Measurements from ENCODE around the gene DIS3L2.

DIS3L2 gene

DNA sequence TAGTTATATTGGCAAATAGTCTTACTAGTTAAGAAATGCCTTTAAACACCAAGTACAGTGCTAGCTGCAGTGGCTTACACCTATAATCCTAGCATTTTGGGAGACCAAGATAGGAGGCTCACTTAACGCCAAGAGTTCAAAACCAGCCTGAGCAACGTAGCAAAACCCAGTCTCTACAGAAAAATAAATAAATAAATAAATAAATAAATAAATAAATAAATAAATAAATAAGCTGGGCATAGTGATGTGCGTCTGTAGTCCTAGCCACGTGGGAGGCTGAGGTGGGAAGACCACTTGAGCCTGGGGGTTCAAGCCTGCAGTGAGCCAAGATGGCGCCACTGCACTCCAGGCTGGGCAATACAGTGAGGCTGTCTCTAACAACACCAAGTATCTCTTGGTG lies 258.4 kb downstream of the DIS3L2 start:
- Histone ChIP-seq H3K4me1 (ENCODE audit: control insufficient read depth in 1 of 2, insufficient read depth in 2 of 2, low read length in 2 of 2) (no peaks in the 10 kb centered on the region), H3K4me3 (ENCODE audit: low read depth in 1 of 2, low read length in 2 of 2) (no peak overlapping the region), H3K27me3 (ENCODE audit: low read depth, low read length) (no peaks in the 10 kb centered on the region), H3K36me3 (ENCODE audit: control insufficient read depth in 1 of 2, insufficient read depth in 2 of 2, low read length in 2 of 2) (peaks cover 5 to 8% of the 10 kb centered on the region in 2 donors), H3K9me3 (ENCODE audit: control insufficient read depth in 1 of 2, low read length in 2 of 2) (no peaks in the 10 kb centered on the region), H3K27ac (ENCODE audit: low read length) (no peak overlapping the region)

DNA sequence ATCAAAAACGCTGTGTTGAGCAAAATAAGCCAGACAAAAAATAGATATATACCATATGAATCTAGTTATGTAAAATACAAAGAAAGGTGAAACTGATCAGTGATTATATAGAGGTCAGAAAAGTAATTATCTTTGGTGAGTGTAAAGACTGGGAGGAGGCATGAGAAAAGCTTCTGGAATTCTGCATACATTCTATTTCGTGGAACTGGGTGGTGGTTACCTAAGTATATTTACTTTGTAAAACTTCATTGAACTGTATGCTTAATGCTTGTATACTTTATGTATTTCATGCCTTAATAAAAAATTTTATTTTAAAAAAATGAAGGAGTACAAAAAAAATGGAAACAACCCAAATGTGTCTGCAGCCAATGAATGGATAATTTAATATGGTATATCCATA lies 263.9 kb downstream of the DIS3L2 start:
- Histone ChIP-seq H3K4me1 (ENCODE audit: control insufficient read depth in 1 of 2, insufficient read depth in 2 of 2, low read length in 2 of 2) (no peaks in the 10 kb centered on the region), H3K27me3 (ENCODE audit: low read depth, low read length) (no peaks in the 10 kb centered on the region), H3K4me3 (ENCODE audit: low read depth in 1 of 2, low read length in 2 of 2) (no peak overlapping the region), H3K36me3 (ENCODE audit: control insufficient read depth in 1 of 2, insufficient read depth in 2 of 2, low read length in 2 of 2) (peaks cover 0 to 8% of the 10 kb centered on the region in 2 donors), H3K9me3 (ENCODE audit: control insufficient read depth in 1 of 2, low read length in 2 of 2) (no peaks in the 10 kb centered on the region), H3K27ac (ENCODE audit: low read length) (no peak overlapping the region)

DNA sequence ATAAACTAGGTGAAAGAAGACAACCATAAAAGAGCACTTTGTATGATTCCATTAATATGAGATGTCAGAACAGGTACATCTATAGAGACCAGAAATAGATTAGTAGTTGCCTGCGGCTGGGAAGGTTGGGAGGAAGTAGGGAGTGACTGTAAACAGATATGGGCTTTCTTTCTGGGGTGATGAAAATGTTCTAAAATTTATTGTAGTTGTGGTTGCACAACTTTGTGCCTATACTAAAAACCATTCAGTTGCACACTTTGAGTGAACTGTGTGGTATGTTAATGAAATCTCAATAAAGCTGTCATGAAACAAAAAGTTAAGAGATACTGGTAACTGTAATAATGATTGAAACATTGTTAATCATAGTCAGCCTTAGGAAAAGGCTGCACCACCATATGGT lies 264.4 kb downstream of the DIS3L2 start:
- Histone ChIP-seq H3K36me3 (ENCODE audit: control insufficient read depth in 1 of 2, insufficient read depth in 2 of 2, low read length in 2 of 2) (peaks cover 0 to 8% of the 10 kb centered on the region in 2 donors), H3K27me3 (ENCODE audit: low read depth, low read length) (no peaks in the 10 kb centered on the region), H3K4me3 (ENCODE audit: low read depth in 1 of 2, low read length in 2 of 2) (no peak overlapping the region), H3K9me3 (ENCODE audit: control insufficient read depth in 1 of 2, low read length in 2 of 2) (no peaks in the 10 kb centered on the region), H3K27ac (ENCODE audit: low read length) (no peak overlapping the region), H3K4me1 (ENCODE audit: control insufficient read depth in 1 of 2, insufficient read depth in 2 of 2, low read length in 2 of 2) (no peaks in the 10 kb centered on the region)

DNA sequence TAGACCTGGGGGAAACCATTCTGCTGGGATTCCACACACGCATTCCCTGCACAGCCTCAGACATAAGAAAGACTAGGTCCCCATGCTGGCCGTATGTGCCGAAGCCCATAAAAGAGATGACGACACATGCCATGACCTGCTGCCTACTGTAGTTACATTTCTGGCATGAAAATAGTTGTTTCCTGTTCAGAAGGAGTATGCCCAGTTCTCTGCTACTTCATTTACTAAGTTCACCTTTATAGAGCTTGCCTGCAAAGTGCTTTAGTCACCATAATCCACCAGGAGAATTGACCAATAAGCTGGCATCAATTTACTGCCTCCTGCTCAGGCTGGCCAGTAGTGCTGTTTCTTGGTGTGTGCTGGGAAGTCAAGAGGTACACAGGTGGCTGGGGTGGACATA lies 266.8 kb downstream of the DIS3L2 start:
- Histone ChIP-seq H3K9me3 (ENCODE audit: control insufficient read depth in 1 of 2, low read length in 2 of 2) (no peaks in the 10 kb centered on the region), H3K4me3 (ENCODE audit: low read depth in 1 of 2, low read length in 2 of 2) (no peak overlapping the region), H3K27ac (ENCODE audit: low read length) (no peak overlapping the region)

DNA sequence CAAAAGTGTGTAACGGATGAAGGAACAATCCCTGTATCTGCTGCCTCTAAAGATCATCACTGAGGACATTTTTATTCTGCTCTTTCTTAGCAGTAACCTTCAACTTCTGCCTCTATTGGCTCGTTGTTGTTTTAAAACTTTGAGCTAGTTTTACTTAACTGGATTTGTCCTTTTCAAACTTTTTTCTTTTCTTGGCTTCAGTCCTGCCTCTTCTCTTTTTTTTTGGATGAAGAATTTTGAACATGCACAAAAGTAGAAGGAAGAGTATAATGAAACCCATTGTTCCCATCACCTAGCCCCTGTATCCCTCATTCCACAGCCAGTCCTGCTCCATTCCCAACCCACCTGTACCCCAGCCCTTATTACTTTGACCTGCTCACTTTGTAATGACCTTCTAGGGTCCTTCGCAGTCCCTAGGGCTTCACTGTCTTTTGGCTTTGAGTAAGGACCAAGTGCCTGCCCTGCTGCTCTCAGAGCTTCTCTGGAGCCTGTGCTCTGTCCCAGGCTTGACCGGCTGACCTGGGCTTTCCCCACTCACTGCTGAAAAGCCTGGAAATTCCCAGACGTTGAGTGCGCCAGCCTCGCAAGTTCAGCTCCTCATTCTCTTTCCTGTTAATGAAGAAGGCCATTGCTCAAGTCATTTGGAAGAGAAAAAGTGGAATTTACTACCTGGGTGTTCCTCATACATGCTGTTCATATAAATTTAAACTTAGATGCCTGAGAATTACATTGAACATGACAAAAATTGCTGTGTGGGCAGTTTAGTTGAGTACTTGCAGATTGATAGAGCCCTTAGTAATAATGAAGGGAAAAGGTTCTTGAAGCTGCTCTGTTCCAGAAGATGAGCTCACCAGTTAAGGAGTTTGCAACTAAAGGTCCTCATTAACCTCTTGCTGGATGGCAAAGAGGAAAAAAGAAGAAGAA lies 267.7 kb downstream of the DIS3L2 start:
- no peaks in the 10 kb centered on the region for H3K4me1 ChIP-seq (ENCODE audit: control insufficient read depth in 1 of 2, insufficient read depth in 2 of 2, low read length in 2 of 2)
- H3K27me3 ChIP-seq (ENCODE audit: low read depth, low read length) = no peaks in the 10 kb centered on the region
- no peak overlapping the region for H3K27ac ChIP-seq (ENCODE audit: low read length)
- no peaks in the 10 kb centered on the region for H3K9me3 ChIP-seq (ENCODE audit: control insufficient read depth in 1 of 2, low read length in 2 of 2)
- H3K4me3 ChIP-seq (ENCODE audit: low read depth in 1 of 2, low read length in 2 of 2) = no peak overlapping the region
- no peaks in the 10 kb centered on the region for H3K36me3 ChIP-seq (ENCODE audit: control insufficient read depth in 1 of 2, insufficient read depth in 2 of 2, low read length in 2 of 2)

More for the DNA sequence above, 266.8 kb downstream of the DIS3L2 start:
- Histone ChIP-seq H3K4me1 (ENCODE audit: control insufficient read depth in 1 of 2, insufficient read depth in 2 of 2, low read length in 2 of 2) (no peaks in the 10 kb centered on the region), H3K36me3 (ENCODE audit: control insufficient read depth in 1 of 2, insufficient read depth in 2 of 2, low read length in 2 of 2) (no peaks in the 10 kb centered on the region), H3K27me3 (ENCODE audit: low read depth, low read length) (no peaks in the 10 kb centered on the region)

DNA sequence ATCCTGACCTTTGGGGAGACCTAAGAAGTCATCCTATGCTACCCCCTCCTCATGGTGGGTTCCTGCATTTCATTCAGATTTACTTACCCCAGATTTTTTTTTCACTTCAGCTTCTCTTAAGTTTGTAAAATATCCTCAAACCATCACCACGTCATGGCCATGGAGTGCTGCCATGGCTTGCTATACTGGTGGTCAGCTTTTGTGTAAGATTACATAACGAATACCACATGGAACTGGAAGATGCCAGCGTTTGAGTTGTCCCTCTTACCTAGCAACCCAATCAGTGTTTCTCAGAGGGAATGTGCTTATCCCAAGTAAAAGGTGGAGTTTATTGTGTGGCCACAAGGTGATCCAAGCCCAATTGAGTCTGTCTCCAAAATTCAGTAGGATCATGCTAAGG lies 268.4 kb downstream of the DIS3L2 start:
- no peaks in the 10 kb centered on the region for H3K27me3 ChIP-seq (ENCODE audit: low read depth, low read length)
- H3K4me3 ChIP-seq (ENCODE audit: low read depth in 1 of 2, low read length in 2 of 2) = no peak overlapping the region
- H3K4me1 ChIP-seq (ENCODE audit: control insufficient read depth in 1 of 2, insufficient read depth in 2 of 2, low read length in 2 of 2) = no peaks in the 10 kb centered on the region
- no peaks in the 10 kb centered on the region for H3K36me3 ChIP-seq (ENCODE audit: control insufficient read depth in 1 of 2, insufficient read depth in 2 of 2, low read length in 2 of 2)
- no peaks in the 10 kb centered on the region for H3K9me3 ChIP-seq (ENCODE audit: control insufficient read depth in 1 of 2, low read length in 2 of 2)
- no peak overlapping the region for H3K27ac ChIP-seq (ENCODE audit: low read length)

DNA sequence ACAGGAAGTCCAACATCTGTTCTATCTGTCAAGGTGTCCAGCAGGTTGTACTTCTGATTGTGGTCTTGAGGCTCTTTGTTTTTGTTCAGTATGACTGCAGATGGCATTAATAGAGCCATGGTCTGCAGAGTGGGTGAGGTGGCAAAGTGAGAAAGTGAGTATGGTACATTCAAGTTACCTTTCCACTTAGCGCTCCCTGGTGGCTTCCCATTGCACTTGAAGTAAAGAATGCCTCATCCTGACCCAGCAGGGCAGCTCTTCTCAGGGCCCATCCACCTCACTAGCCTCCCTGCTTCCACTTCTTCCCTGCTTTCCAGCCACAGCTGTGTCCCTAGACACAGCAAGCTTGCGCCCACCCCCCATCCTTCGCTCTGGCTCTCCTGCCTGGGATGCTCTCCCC lies 269.0 kb downstream of the DIS3L2 start:
- no peaks in the 10 kb centered on the region for H3K27me3 ChIP-seq (ENCODE audit: low read depth, low read length)
- no peak overlapping the region for H3K4me3 ChIP-seq (ENCODE audit: low read depth in 1 of 2, low read length in 2 of 2)
- no peaks in the 10 kb centered on the region for H3K36me3 ChIP-seq (ENCODE audit: control insufficient read depth in 1 of 2, insufficient read depth in 2 of 2, low read length in 2 of 2)
- H3K4me1 ChIP-seq (ENCODE audit: control insufficient read depth in 1 of 2, insufficient read depth in 2 of 2, low read length in 2 of 2) = no peaks in the 10 kb centered on the region
- no peaks in the 10 kb centered on the region for H3K9me3 ChIP-seq (ENCODE audit: control insufficient read depth in 1 of 2, low read length in 2 of 2)
- no peak overlapping the region for H3K27ac ChIP-seq (ENCODE audit: low read length)

DNA sequence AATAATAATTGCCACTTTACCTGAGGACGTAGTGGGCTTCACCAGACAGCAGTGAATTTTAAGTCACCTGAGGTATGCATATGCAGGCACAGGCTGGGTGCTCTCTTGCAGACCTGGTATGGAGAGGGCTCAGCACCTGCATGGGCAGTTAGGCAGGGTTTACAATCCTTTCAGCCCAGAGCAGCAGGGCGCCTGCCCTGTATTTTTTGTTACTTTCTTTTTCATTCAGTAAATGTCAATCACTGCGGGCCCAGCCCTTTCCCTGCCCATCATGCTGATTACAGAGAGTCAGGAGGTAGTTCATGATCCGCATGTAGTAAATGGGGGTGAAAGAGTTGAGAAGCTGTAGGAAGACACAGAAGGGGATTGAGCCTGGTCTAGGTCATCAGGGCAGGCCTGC lies 270.0 kb downstream of the DIS3L2 start:
- Histone ChIP-seq H3K4me1 (ENCODE audit: control insufficient read depth in 1 of 2, insufficient read depth in 2 of 2, low read length in 2 of 2) (no peaks in the 10 kb centered on the region), H3K4me3 (ENCODE audit: low read depth in 1 of 2, low read length in 2 of 2) (no peak overlapping the region), H3K36me3 (ENCODE audit: control insufficient read depth in 1 of 2, insufficient read depth in 2 of 2, low read length in 2 of 2) (no peaks in the 10 kb centered on the region), H3K27ac (ENCODE audit: low read length) (no peak overlapping the region), H3K27me3 (ENCODE audit: low read depth, low read length) (no peaks in the 10 kb centered on the region), H3K9me3 (ENCODE audit: control insufficient read depth in 1 of 2, low read length in 2 of 2) (no peaks in the 10 kb centered on the region)

DNA sequence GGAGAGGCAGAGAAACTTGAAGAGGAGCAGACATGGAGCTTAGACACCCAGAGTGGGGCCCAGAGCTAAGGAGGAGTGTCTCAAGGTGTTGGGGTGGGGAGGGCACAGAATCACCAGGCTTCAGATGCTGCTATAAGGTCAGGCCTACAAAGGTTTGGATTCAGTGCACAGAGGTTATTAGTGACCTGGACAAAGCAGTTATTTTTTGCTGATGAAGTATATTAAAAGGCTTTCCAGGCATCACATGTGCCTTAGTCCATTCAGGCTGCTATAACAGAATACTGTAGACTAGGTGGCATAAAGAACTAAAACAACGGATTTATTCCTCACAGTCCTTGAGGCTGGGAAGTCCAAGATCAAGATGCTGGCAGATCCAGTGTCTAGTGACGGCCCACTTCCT lies 271.4 kb downstream of the DIS3L2 start:
- no peaks in the 10 kb centered on the region for H3K36me3 ChIP-seq (ENCODE audit: control insufficient read depth in 1 of 2, insufficient read depth in 2 of 2, low read length in 2 of 2)

DNA sequence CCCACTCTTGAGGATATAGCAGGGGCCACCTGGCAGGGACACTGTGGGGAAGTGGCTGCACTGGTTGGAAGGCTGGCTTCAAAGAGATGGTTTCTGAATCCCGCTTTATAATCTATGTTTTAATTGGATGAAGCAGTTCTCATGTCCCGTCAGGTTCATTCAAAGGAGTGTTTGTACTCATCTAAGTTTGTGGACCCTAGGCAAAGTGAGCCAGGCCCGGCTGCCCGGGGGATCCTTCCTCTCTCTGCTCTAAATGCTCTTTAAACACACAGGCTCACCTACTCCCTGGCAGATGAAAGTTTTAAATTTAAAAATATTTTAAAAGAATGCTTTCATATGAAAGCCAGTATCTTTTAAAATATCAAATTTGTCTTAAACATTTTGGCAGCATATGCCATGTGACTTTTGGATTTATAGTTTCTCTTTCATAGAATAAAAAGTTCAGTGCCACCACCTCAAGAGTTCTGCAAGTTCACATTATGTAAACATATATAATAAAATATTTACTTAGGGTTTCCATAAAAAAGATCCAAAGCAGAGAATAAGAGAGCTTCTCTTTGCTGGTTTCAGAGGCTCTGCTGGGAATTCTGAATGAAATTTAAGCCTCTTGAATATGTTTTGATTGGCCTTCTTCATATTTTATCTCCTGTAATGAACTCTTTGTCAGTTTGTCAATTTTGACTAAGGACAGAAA lies 273.6 kb downstream of the DIS3L2 start:
- peaks cover 0 to 19% of the 10 kb centered on the region in 2 donors for H3K36me3 ChIP-seq (ENCODE audit: control insufficient read depth in 1 of 2, insufficient read depth in 2 of 2, low read length in 2 of 2)
- H3K27ac ChIP-seq (ENCODE audit: low read length) = no peak overlapping the region
- no peaks in the 10 kb centered on the region for H3K27me3 ChIP-seq (ENCODE audit: low read depth, low read length)
- no peaks in the 10 kb centered on the region for H3K4me1 ChIP-seq (ENCODE audit: control insufficient read depth in 1 of 2, insufficient read depth in 2 of 2, low read length in 2 of 2)
- no peaks in the 10 kb centered on the region for H3K9me3 ChIP-seq (ENCODE audit: control insufficient read depth in 1 of 2, low read length in 2 of 2)
- no peak overlapping the region for H3K4me3 ChIP-seq (ENCODE audit: low read depth in 1 of 2, low read length in 2 of 2)

More for the DNA sequence above, 271.4 kb downstream of the DIS3L2 start:
- no peaks in the 10 kb centered on the region for H3K27me3 ChIP-seq (ENCODE audit: low read depth, low read length)
- no peak overlapping the region for H3K27ac ChIP-seq (ENCODE audit: low read length)
- H3K4me3 ChIP-seq (ENCODE audit: low read depth in 1 of 2, low read length in 2 of 2) = no peak overlapping the region
- no peaks in the 10 kb centered on the region for H3K9me3 ChIP-seq (ENCODE audit: control insufficient read depth in 1 of 2, low read length in 2 of 2)
- no peaks in the 10 kb centered on the region for H3K4me1 ChIP-seq (ENCODE audit: control insufficient read depth in 1 of 2, insufficient read depth in 2 of 2, low read length in 2 of 2)

DNA sequence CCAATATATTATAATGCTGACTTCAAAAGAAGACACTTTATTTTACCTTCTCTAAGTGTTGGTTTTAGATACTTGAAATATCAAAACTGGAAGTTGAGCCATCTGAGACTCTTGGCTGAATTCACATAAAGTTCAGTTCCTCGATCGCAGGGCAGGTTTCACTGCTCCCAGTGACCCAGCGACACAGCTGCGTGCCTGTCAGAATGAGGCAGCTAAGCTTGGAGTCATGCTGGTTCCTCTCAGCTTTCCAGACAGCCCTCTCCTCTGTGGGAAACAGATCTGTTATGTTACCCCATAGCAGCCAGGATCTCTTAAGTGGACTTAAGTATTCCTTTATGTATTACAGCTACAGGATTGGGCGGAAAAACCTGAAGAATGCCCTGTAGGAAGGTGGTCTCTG lies 274.2 kb downstream of the DIS3L2 start:
- no peaks in the 10 kb centered on the region for H3K27me3 ChIP-seq (ENCODE audit: low read depth, low read length)
- H3K4me1 ChIP-seq (ENCODE audit: control insufficient read depth in 1 of 2, insufficient read depth in 2 of 2, low read length in 2 of 2) = no peaks in the 10 kb centered on the region
- H3K36me3 ChIP-seq (ENCODE audit: control insufficient read depth in 1 of 2, insufficient read depth in 2 of 2, low read length in 2 of 2) = peaks cover 0 to 24% of the 10 kb centered on the region in 2 donors
- H3K27ac ChIP-seq (ENCODE audit: low read length) = no peak overlapping the region
- H3K9me3 ChIP-seq (ENCODE audit: control insufficient read depth in 1 of 2, low read length in 2 of 2) = no peaks in the 10 kb centered on the region
- no peak overlapping the region for H3K4me3 ChIP-seq (ENCODE audit: low read depth in 1 of 2, low read length in 2 of 2)

Measured in muscle layer of duodenum (tissue), 2 donors.